Right atrium auricular region (tissue), 2 donors: ENCODE results near the gene NDUFV3. TPM values are rescaled to one million over a fixed set of nuclear protein-coding genes. Genes with fewer than 3 reads are reported as not detected.
"Not testable (repeated sequence)": the region's sequence is repeated elsewhere in the genome, so short reads cannot be mapped to it uniquely, and the experiment has no call there.

ENCODE experiments used
- DNase-seq: peaks from one replicate; pipeline ENCODE4 v3.0.0-alpha.2; 2019; ENCODE audit warnings: low spot score
- H3K27ac ChIP-seq, 2 donors: fragments of 200-600 bp; sonication (generic); 1 replicate in 1 of 2; 2 replicates in 1 of 2; pipeline ENCODE4 v1.5.1; 2016 to 2019
- H3K27me3 ChIP-seq, 2 donors: fragments of 200-600 bp; sonication (generic); one replicate each; pipeline versions ENCODE4 v1.5.1 to v1.6.0; 2017 to 2019
- H3K36me3 ChIP-seq: fragments of 200-600 bp; sonication (generic); one replicate; pipeline ENCODE4 v1.5.1; 2016
- H3K4me1 ChIP-seq, 2 donors: fragments of 200-600 bp; sonication (generic); one replicate each; pipeline versions ENCODE4 v1.5.1 to v1.6.0; 2017 to 2019
- H3K4me3 ChIP-seq, 2 donors: fragments of 200-600 bp; sonication (generic); 1 replicate in 1 of 2; 2 replicates in 1 of 2; pipeline ENCODE4 v1.5.1; 2017 to 2019; ENCODE audit warnings: mild to moderate bottlenecking in 1 of 2, moderate library complexity in 1 of 2
- H3K9me3 ChIP-seq, 2 donors: fragments of 200-600 bp; sonication (generic); one replicate each; pipeline ENCODE4 v1.5.1; 2019
- total RNA-seq, 2 donors: library from RNA; depleted of rRNA; stranded (reverse); fragments of >200 nt; gene quantifications; one replicate each; pipeline ENCODE4 v1.1.0, GENCODE V29; 2016
- TF ChIP-seq, protein P1 (sequence below), 2 donors: fragments of 200-600 bp; sonication (generic); IDR thresholded peaks; one replicate each; pipeline ENCODE4 v1.5.1; 2019; ENCODE audit warnings: antibody characterized with exemption in 2 of 2

Gene NDUFV3
- total RNA-seq, 2 donors from 2014 or later = 28.8 to 37.4 TPM

DNA sequence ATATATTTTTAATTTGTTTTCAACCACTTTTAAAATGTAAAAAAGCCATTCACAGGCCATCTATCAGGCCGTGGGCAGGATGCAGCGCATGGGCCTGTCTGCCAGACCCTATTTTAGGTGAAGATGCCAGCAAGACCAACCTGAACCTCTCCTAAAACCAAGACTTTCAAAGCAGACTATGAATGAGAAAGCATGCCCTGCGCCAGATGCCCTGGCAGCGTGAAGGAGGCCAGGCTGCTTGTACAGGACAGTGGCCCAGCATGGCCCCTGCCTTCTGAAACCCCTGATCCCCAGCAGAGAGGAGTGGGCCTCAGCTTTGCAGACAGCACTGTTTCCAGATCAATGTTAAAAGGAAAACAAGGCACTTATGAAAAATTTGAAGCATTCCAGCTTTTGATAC, 45.4 kb upstream of the NDUFV3 start:
- Histone ChIP-seq H3K36me3 (peaks cover 28% of the 10 kb centered on the region), H3K4me3 (no peak overlapping the region), H3K4me1 (no peaks in the 10 kb centered on the region), H3K27me3 (no peaks in the 10 kb centered on the region), H3K9me3 (no peaks in the 10 kb centered on the region), H3K27ac (no peak overlapping the region)
- DNase-seq = no peak
- TF ChIP-seq, protein P1, sequence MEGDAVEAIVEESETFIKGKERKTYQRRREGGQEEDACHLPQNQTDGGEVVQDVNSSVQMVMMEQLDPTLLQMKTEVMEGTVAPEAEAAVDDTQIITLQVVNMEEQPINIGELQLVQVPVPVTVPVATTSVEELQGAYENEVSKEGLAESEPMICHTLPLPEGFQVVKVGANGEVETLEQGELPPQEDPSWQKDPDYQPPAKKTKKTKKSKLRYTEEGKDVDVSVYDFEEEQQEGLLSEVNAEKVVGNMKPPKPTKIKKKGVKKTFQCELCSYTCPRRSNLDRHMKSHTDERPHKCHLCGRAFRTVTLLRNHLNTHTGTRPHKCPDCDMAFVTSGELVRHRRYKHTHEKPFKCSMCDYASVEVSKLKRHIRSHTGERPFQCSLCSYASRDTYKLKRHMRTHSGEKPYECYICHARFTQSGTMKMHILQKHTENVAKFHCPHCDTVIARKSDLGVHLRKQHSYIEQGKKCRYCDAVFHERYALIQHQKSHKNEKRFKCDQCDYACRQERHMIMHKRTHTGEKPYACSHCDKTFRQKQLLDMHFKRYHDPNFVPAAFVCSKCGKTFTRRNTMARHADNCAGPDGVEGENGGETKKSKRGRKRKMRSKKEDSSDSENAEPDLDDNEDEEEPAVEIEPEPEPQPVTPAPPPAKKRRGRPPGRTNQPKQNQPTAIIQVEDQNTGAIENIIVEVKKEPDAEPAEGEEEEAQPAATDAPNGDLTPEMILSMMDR (IDR thresholded peaks at IDR 0.05) = no peak

- H3K36me3 ChIP-seq = peaks cover 30% of the 10 kb centered on the region
- H3K9me3 ChIP-seq, H3K27ac ChIP-seq, H3K4me3 ChIP-seq, H3K4me1 ChIP-seq, DNase-seq, H3K27me3 ChIP-seq: not testable (repeated sequence)
Observed at GRCh38 chr21:42848144-42848931, 44.8 kb upstream of the NDUFV3 start.

DNA sequence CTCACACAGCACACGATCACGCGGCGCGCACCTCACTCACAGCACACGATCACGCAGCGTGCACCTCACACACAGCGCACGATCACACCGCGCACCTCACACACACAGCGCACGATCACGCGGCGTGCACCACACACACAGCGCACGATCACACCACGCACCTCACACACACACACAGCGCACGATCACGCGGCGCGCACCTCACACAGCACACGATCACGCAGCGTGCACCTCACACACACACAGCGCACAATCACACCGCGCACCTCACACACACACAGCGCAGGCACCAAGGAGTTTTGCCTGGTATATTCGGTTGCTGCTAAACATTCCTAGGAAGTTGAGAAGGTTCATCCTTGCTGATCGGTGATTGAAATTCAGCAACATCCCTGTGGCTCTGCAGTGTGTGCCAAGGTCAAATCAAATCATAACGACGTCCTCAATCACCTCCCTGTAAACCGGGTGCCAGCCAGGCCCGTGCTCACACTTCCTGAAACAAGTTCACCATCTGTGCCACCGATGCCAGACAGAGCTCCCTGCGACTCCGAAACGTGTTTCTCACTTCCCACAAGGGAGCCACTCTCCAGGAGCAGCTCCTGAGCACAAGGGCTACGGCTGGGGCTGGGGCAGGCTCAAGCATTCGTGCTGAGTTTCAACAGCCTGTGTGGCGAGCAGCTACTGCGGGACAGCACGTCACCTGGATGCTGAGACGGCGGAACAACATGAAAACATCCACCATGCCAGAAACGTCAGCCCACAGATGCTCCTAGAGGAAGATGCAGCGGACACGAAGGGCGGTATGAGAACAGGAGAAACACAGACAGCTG, 44.0 kb upstream of the NDUFV3 start:
- H3K4me3 ChIP-seq = no peak overlapping the region
- no peaks in the 10 kb centered on the region for H3K27me3 ChIP-seq
- TF ChIP-seq, protein P1 (IDR thresholded peaks at IDR 0.05) = no peak
- no peak overlapping the region for H3K27ac ChIP-seq
- H3K9me3 ChIP-seq = no peaks in the 10 kb centered on the region
- no peak for DNase-seq
- peaks cover 38% of the 10 kb centered on the region for H3K36me3 ChIP-seq
- no peaks in the 10 kb centered on the region for H3K4me1 ChIP-seq

GRCh38 chr21:42849759-42850412, 43.2 kb upstream of the NDUFV3 start:
- Histone ChIP-seq H3K9me3 (no peaks in the 10 kb centered on the region), H3K4me3 (no peak overlapping the region), H3K36me3 (peaks cover 46% of the 10 kb centered on the region), H3K27me3 (no peaks in the 10 kb centered on the region), H3K4me1 (no peaks in the 10 kb centered on the region), H3K27ac (no peak overlapping the region)
- DNase-seq = no peak
- TF ChIP-seq, protein P1 (IDR thresholded peaks at IDR 0.05) = no peak

GRCh38 chr21:42850463-42850862, 42.6 kb upstream of the NDUFV3 start:
- Histone ChIP-seq H3K27me3 (no peaks in the 10 kb centered on the region), H3K9me3 (no peaks in the 10 kb centered on the region), H3K4me1 (no peaks in the 10 kb centered on the region), H3K27ac (no peak overlapping the region), H3K4me3 (no peak overlapping the region), H3K36me3 (peaks cover 52% of the 10 kb centered on the region)
- TF ChIP-seq, protein P1 (IDR thresholded peaks at IDR 0.05) = no peak
- no peak for DNase-seq

- TF ChIP-seq, protein P1 (IDR thresholded peaks at IDR 0.05) = peak in 1 of 2 donors; percentile 37
- H3K27ac ChIP-seq = no peak overlapping the region
- H3K4me3 ChIP-seq = no peak overlapping the region
- H3K27me3 ChIP-seq = no peaks in the 10 kb centered on the region
- no peak for DNase-seq
- no peaks in the 10 kb centered on the region for H3K4me1 ChIP-seq
- H3K9me3 ChIP-seq = no peaks in the 10 kb centered on the region
- H3K36me3 ChIP-seq = peaks cover 56% of the 10 kb centered on the region
Observed at GRCh38 chr21:42850866-42851391, 42.2 kb upstream of the NDUFV3 start.
